Sigmoid colon (tissue), 4 donors: ENCODE measurements around the gene BIVM.

ENCODE experiments used
- CTCF ChIP-seq, 4 experiments: fragments of 450-650 bp in 3 of 4; fragments of 200-600 bp in 1 of 4; IDR thresholded peaks; one replicate each; pipeline ENCODE4 v1.5.1; 2016 to 2019; ENCODE audit warnings: antibody characterized with exemption in 4 of 4, mild to moderate bottlenecking in 3 of 4, moderate library complexity in 2 of 4
- EP300 ChIP-seq, 4 donors: sonication (generic); formaldehyde crosslinking; IDR thresholded peaks; one replicate each; pipeline ENCODE4 v1.6.1; 2017; ENCODE audit warnings: antibody characterized with exemption in 4 of 4
- POLR2A ChIP-seq, 2 donors: fragments of 450-650 bp; IDR thresholded peaks; one replicate each; pipeline ENCODE4 v1.6.1; 2016; ENCODE audit warnings: antibody characterized with exemption in 2 of 2, mild to moderate bottlenecking in 2 of 2, moderate library complexity in 2 of 2
- POLR2AphosphoS5 ChIP-seq, 4 donors: sonication (generic); formaldehyde crosslinking; IDR thresholded peaks; one replicate each; pipeline ENCODE4 v1.6.1; 2017; ENCODE audit warnings: antibody characterized with exemption in 4 of 4

GRCh38 chr13:102816708-102817107 is 17.8 kb downstream of the BIVM start:
- TF ChIP-seq CTCF (IDR thresholded peaks at IDR 0.05) (no peak), POLR2A (IDR thresholded peaks at IDR 0.05) (no peak), POLR2AphosphoS5 (IDR thresholded peaks at IDR 0.05) (no peak), EP300 (IDR thresholded peaks at IDR 0.05) (no peak)
